UCSD-AML1 (cell line): ENCODE measurements around the gene DSC2.

Experiments used
- DNase-seq: peaks from one replicate; lab custom pipeline; 2025; ENCODE audit not compliant: unreplicated experiment; lab: John Stamatoyannopoulos, UW

Gene DSC2

DNA sequence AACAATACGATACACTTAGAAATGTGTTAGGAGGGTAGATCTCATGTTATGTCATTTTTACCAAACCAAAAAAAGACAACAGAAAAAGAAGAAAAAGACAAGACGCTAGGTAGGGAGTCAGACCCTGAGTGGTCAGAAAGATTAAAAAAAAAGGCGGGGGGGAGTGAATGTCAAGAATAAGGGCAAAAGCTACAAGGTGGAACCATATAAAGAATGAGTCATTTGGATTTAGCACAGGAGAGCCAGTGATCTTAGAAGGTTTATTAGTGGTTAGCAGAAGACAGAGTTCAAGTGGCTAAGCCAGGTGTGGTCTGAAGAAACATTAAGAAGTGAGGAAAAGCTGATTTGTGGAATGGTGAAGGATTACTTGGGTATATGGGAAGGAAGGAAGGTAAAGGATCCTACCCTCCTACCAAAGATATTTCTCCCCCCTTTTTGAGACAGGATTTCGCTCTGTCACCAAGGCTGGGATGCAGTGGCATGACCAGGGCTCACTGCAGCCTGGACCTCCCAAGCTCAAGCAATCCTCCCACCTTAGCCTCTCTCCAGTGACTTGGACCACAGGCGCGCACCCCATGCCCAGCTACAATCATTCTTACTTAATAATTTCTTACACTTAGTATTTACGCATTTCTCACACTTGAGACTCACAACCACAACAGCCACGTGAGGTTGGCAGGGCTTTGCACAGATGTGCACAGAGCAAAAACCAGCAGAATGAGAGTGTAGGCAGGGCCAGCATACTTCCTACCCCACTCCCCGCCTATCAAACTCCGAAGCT is 2.6 kb downstream of the DSC2 start:
- no peak for DNase-seq

DNA sequence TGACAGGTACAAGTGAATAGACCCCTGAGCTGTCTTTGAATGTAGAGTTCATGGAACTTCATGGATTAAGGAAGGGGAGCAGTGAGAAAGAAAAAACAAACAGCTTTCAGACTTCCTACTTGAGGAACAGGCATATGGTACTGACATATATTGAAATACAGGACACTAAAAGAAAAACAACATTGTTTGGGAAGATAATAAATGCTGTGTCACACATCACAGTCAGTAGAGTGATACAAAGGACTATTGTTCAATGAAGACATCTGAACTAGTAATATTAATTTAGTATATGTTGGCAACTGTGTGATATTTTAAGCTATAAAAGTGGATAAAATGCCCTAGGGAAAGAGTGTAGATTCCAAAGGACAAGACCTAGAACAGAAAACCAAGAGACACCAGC is 3.3 kb downstream of the DSC2 start:
- no peak for DNase-seq

DNA sequence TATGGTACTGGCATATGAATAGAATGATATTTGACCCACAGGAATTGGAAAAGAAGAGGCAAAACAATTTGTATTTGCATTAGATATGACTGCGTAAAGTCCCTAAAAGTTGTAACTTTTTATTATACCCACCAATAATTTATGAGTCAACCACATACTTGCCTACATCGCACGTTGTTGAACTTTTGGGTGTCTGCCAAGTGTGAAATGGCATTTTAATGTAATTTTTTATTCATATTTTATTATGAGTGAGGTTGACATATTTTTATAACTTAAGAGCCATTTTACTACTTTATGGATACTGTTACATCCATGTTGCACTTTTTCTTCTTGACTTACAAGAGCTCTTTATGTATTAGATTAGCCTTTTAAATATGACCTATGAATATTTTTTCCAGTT is 4.6 kb downstream of the DSC2 start:
- DNase-seq: no peak

DNA sequence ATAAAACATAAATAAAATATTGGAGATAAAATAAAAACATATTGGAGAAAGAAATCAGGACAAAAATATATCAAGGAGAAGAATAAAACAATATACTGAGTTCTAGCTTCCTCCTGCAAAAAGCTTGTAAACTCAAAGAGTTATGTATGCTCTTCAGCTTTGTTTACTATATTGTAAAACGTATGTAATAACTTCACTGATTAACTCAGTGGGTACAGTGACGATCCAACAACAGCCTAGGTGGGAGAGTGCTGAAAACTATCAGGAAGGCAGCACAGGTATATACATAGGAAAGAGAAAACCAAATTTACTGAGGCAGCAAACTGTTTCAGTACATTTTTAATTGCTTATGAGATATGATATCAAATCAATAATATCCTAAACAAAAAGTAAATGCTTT is 8.3 kb downstream of the DSC2 start:
- no peak for DNase-seq

DNA sequence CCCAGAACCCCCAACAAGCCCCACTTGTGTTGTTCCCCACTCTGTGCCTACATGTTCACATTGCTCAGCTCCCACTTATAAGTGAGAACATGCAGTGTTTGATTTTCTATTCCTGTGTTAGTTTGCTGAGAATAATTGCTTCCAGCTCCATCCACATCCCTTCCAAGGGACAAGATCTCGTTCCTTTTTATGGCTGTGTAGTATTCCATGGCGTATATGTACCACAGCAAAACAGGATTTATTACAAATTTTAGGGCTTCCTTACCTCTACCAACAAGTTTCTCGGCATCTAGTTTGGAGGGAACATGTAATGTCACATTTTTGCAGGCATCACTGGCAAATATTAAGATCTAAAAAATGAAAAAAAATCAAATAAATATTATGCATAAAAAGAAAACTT is 8.9 kb downstream of the DSC2 start:
- no peak for DNase-seq

DNA sequence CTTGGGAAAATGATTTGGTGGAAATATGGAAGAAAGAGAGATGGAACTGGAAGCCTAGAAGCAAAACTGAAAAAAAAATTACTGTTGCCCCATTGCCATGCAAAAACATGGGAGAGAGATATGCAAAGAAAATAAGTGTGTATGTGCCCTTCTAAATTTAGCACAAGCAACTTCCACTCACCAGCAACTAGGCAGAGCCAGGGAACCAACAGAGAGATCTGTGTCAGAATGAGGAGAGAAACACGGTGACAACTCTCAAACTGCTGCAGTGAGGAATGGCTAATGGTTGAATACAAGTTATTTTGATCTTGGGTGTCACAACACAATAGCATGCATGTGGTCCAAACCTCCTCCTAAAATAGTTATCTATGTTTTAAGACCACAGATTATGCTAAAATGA is 10.9 kb downstream of the DSC2 start:
- DNase-seq: no peak

DNA sequence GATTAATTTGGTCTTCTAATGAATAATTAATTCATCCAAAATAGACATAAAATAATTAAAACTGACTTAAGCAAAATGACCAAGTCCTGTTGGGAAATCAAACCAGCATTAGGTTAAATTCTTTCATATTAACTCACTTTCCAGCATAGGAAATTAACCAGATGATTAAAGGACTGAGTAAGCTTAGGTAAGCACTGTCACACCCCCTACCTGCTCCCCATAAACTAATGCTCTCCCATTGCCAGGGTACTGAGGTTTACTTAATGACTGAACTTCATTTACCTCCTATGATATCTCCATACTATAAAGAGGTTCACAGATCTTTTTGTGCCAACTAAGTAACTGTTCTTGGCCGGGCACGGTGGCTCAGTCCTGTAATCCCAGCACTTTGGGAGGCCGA is 13.7 kb downstream of the DSC2 start:
- DNase-seq: no peak

DNA sequence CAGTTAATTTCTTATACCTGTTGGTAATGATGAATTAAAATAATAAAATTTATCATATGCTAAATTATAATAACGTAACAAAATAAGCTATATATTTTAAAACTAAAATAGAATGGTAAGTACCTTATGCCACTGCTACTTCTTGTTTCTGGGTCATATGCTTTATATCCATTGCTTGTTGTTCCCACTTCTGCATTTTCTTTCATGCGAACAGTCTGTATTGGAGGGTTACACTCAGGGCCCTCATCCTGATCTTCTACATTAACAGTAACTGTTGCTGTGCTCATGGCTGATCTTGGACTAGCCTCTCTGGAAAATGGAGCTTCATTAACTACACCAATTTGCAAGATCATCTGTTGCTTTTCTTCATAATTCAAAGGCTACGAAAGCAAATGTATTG is 22.2 kb downstream of the DSC2 start:
- no peak for DNase-seq

DNA sequence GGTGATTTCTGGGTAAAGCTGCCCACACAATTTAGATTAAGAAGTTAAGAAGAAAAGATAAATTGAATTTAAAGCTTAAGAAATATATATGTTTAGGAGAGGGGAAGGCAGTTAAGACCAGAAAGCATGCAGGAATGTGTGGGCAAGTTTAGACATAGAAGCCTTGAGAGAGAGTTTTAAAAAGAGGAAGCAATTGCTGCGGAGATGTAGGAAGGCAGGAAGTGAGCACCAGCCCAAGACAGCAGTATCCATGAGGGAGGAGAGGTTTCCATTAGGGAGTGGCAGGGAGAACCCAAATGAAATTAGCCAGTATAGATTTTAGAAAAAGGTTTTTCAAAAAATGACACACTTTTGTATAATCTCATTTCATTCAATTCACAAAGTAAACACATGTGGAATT is 24.3 kb downstream of the DSC2 start:
- DNase-seq: no peak

DNA sequence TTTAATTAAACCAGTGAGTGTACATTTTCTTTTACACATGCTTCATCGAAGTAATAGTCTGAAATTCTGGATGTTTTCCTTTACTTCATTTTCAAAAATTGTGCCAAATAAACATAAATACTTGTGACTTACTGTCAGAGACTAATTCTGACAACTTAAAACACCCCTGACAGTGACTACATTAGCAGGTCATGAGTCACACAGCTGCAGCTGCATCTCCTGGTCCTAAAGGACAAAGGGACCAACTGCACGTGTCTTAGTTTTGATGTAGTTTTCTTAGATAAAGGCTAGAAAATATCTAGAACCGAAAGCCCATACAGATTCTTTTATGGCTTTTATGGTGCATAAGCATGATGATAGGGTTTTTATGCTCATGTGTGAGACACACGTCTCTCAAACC is 30.0 kb downstream of the DSC2 start:
- no peak for DNase-seq

DNA sequence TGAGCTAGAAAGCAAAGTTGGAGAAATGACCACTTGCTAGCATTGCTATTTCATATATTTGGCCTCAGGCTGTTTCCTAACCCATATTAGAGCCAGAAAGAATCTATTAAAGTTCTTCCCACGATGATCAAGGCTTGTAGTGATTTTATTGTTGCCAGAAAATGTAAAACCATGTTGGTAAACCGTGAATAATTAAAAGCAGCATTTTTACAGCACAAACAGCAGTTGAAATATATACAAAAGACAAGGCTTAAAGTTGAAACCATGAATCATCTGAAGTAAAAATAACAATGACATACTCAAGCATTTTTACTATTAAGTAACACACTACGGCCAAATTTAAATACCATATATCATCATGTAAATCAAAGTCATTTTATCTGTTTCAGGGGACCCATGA is 32.0 kb downstream of the DSC2 start:
- DNase-seq: no peak

DNA sequence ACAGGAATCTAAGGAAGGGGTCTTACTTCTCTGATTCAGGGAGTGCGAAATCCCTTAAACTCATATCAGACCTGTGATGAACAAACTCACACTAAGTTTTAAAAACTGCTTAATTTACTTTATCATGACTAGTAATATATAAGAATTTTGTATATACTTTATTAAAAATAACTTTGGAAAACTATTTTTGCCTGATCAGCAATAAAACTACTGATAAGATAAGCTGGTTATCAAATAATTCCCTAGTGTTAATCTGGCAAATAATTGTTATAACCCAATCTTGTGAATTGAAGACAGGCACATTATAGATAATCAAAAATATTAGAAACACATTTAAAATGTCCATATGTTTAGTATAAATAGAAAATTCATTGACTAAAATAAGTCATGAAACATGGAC is 36.0 kb downstream of the DSC2 start:
- no peak for DNase-seq

DNA sequence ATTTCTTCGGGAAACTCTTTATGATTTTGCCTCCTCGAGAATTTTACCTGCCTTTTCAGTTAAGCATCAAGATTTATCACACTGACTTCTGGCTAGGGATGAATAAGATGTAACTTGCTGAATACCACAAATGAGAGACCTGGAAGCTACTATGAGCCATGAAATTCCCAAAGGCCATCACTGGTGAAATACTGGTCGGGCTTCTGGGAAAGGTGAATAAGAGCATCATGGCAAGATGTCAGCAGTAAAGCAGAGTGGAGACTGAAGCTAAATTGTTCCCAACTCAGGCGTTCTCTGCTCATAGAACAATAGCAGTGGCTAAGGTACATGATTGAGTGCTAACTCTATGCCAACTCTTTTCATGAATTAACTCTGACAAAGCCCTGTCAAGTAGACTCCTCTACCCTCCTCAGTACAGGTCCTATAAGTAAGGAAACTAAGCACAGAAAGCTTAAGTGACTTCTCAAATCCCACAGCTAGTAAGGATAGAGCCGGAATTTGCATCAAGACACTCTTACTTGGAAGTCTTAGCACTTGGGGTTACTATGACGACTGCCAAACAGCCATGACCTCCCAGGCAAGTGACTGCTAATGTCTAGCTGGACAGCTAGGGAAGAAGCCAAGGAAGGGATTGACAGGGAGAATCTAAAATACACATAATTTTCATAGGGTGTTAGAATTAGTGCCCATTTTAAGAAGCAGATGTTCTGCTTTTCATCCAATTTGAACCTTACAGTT is 37.0 kb downstream of the DSC2 start:
- no peak for DNase-seq

DNA sequence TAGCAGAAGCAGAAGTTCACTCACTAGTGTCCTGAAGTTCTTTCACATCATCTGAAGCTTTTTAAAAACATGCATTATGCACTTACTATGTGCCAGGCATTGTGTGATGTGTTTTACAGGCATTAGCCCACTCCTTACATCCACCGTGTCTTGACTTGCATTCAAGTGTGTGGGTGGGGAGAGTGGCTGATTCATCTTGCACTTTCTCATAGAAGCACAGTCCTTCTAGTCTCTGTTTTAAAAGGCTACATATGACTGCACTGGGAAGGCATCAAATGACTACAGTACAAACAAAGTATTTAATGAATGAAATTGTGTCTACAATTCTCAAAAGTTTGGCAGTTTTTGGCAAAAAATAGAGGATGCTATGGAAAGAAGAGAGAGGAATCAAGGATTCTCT is 38.1 kb downstream of the DSC2 start:
- no peak for DNase-seq

DNA sequence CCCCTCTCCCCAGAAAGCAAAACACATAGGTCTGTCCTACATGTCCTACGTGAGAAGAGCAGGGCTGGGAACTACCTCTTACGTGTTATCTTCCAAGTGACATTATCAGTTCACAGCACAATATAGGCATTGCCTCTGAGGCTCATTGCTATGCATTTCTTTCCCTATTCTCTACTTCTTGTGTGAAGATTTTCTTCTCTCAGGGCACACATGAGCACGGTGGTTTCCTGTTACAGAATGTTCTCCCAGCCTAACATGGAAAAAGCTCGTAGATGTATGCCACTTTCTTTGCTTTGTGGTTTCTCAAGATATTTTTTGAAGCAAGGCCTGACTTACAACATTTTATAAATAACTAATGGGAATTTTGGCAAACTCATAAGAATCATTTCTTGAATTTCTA is 40.3 kb downstream of the DSC2 start:
- DNase-seq: no peak

DNA sequence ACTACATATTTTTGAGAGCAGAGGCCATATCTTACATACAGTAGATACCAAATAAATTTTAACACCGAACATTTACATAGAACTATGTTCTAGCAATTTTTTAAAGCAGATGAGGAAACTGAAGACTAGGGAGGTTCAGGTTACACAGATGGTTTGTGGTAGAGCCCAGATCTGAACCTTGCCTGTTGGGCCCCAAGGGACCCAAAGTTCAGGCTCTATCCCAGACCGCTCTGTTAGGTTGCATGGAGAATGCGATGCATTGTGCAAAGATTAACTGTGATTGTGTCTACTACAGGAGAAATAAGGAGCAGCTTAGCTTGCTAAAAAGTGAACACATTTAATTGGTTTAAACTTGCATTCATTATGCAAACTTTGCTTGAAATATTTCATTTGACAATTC is 43.3 kb downstream of the DSC2 start:
- DNase-seq: no peak

DNA sequence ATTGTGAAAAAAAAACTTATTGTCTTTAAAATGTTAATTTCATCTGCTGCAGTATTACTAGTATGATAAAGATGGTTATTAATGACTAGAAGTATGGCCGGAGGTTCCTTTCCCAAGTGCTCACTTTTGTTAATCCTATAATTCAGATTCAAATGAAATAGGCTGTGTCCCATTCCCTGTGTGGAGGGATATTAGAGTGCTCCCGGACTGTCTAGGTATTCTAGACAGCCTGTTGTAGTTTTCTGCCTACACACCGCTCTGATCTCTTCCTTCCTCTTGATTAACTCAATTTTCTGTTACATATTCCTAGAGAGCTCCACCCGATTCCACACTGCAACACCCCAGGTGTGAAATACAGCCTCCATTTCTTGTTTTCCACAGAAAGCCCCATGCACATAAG is 44.3 kb downstream of the DSC2 start:
- DNase-seq: no peak

DNA sequence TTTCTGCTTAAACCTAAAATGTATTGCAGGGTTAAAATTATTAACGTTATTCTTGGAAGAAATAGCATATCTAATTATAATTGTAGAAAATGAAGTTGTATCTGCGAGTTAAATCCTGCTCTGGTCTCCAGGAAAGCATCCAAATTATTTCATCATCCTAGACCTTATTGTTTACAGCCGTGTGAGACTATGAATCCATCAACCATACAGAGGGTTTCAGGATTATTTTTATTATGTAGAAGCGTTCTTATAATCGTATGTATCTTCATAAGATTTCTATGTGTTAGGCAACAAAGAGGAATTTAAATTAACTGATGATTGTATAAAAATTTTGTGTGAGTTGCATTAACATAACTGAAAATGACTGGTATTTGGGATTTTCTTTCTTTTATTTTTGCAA is 45.2 kb downstream of the DSC2 start:
- DNase-seq: no peak

DNA sequence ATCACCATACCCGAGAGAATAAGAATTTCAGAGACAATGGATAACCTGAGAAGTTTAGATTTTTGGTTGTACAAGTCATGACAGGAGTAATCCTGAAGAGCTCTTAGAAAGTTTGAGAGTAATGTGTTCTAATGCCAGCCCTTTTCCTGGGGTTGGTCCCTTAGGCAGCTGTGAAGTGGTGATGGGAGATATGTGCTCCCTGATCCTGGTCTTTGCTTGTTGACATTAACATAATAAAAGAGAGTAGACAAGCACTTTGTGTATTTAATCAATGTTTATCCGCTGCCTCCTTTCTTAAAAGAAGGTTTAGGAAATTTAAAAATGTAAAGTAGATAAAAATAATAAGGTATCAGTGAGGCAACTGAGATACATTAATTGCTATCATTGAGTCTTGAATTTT is 45.9 kb downstream of the DSC2 start:
- no peak for DNase-seq

DNA sequence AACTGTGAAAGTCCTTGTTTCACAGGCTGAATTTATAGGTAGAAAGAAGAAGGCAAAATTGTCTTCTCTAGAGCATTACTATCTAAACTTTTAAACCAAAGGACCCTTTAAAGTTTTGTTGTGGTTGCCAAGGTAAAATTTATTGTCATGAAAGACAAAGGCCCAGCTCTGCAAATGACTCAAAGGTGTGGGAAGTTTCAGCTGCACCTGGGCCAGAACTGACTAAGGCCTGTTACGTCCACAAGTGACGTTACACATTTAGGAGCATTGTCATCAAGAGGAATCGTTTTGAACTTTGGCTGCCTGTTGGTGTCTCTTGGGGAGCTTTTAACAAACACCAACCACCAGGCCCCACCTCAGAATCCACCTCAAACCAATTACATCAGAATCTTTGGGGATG is 51.6 kb downstream of the DSC2 start:
- no peak for DNase-seq

DNA sequence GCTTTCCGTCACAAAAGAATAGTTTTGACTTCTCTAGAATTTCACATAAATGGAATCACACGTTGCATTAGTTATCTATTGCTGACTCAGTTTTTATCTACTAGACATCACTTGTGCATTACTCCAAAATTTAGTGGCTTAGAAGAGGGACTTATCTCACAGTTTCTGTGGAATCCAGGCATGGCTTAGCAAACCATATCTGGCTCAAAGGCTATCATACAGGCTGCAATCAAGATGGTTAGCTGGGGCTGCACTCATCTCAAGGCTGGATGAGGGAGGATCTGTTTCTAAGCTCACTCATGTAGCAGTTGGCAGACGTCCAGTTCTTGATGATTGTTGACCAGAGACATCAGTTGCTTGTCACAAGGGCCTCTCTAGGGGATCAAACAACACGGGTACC is 53.0 kb downstream of the DSC2 start:
- DNase-seq: no peak

DNA sequence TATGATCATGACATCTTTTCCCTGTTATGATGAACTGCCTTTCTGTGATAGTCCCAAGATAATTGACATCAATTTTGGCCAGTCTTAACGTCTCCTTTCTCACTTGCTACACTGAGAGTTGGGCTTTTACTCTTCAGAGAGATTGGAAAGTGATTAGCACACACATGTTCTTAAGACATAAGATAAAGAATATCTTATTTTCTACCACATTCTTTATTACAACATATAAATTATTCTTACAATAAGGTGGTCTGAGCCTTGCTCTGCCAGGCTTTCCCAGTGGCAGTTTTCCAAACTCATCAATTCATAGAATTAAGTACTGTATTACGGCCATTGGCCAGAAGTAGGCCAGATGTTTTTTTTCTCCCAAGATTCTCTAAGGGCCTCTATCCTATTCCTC is 54.0 kb downstream of the DSC2 start:
- DNase-seq: no peak

DNA sequence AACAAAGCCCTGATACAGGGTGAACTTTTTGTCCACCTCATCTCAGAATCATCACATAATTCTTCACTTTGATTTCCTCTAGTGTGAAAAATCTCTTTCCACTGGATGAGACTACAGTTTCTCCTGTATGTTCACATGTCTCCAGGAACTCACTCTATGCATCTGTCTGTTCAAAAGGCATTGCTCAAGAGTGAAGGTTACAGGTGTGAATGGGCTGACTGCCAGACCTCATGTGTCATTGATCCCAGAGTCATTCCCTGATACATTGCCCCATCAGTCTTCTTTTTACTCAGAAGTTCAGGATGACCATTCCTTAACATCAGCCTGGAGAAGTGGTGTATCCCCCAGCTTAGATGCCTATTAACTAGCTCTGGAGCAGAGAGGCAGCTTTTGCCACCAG is 55.3 kb downstream of the DSC2 start:
- no peak for DNase-seq
